SK-N-SH treated with all-trans-retinoic acid at 6 μM for 48 hours (cell line): ENCODE results near the gene PPP6R1.

Experiments
- ATAC-seq: fragments of 200-7000 bp; cut with Tn5 transposase; 3 replicates; pipeline ENCODE4 v1.9.1; 2020; ENCODE audit warnings: mild to moderate bottlenecking, moderate library complexity
- BACH2 ChIP-seq: fragments of 250-450 bp; sonication (Bioruptor Pico); IDR thresholded peaks from 2 replicates; pipeline ENCODE4 v1.9.0; 2021; ENCODE audit warnings: mild to moderate bottlenecking, borderline replicate concordance
- CSDC2 ChIP-seq: fragments of 250-450 bp; sonication (Bioruptor Pico); IDR thresholded peaks from 2 replicates; pipeline ENCODE4 v1.5.0; 2020; ENCODE audit warnings: mild to moderate bottlenecking, moderate library complexity
- GLIS3 ChIP-seq: fragments of 250-450 bp; sonication (Bioruptor Pico); IDR thresholded peaks from 2 replicates; pipeline ENCODE4 v1.5.0; 2020; ENCODE audit warnings: mild to moderate bottlenecking, moderate library complexity
- ISL1 ChIP-seq: fragments of 250-450 bp; sonication (Bioruptor Pico); IDR thresholded peaks from 2 replicates; pipeline ENCODE4 v2.1.2; 2022; ENCODE audit warnings: mild to moderate bottlenecking, moderate library complexity
- PPARA ChIP-seq: fragments of 250-450 bp; sonication (Bioruptor Pico); IDR thresholded peaks from 2 replicates; pipeline ENCODE4 v1.5.0; 2020; ENCODE audit warnings: mild to moderate bottlenecking, borderline replicate concordance
- RARB ChIP-seq: fragments of 250-450 bp; sonication (Bioruptor Pico); IDR thresholded peaks from 2 replicates; pipeline ENCODE4 v1.8.0; 2021; ENCODE audit warnings: mild to moderate bottlenecking, moderate library complexity
- TCF4 ChIP-seq: fragments of 250-450 bp; sonication (Bioruptor Pico); IDR thresholded peaks from 2 replicates; pipeline ENCODE4 v1.8.0; 2021; ENCODE audit warnings: mild to moderate bottlenecking, moderate library complexity, borderline replicate concordance
- TSHZ2 ChIP-seq: fragments of 250-450 bp; sonication (Bioruptor Pico); IDR thresholded peaks from 2 replicates; pipeline ENCODE4 v1.5.0; 2020; ENCODE audit warnings: mild to moderate bottlenecking, moderate library complexity
- ZFP3 ChIP-seq: fragments of 250-450 bp; sonication (Bioruptor Pico); IDR thresholded peaks from 2 replicates; pipeline ENCODE4 v1.5.0; 2020; ENCODE audit warnings: mild to moderate bottlenecking, moderate library complexity
- ZNF565 ChIP-seq: fragments of 450-650 bp; formaldehyde crosslinking; conservative IDR thresholded peaks from 2 replicates; pipeline ENCODE4 v1.5.0; 2020; ENCODE audit warnings: low read depth, mild to moderate bottlenecking, moderate library complexity
- TF ChIP-seq, protein P1 (sequence below): fragments of 250-450 bp; sonication (Bioruptor Pico); IDR thresholded peaks from 2 replicates; pipeline ENCODE4 v1.8.0; 2020; ENCODE audit warnings: mild to moderate bottlenecking, moderate library complexity, borderline replicate concordance
- TF ChIP-seq, protein P2 (sequence below): fragments of 250-450 bp; sonication (Bioruptor Pico); IDR thresholded peaks from 2 replicates; pipeline ENCODE4 v1.8.0; 2021; ENCODE audit warnings: low read depth, mild to moderate bottlenecking, moderate library complexity, borderline replicate concordance
- TF ChIP-seq, protein P3 (sequence below): fragments of 250-450 bp; sonication (Bioruptor Pico); IDR thresholded peaks from 2 replicates; pipeline ENCODE4 v1.5.1; 2021; ENCODE audit warnings: mild to moderate bottlenecking, moderate library complexity

The PPP6R1 gene

GRCh38 chr19:55247621-55248099 lies 11.2 kb downstream of the PPP6R1 start:
- TF ChIP-seq, protein P1, sequence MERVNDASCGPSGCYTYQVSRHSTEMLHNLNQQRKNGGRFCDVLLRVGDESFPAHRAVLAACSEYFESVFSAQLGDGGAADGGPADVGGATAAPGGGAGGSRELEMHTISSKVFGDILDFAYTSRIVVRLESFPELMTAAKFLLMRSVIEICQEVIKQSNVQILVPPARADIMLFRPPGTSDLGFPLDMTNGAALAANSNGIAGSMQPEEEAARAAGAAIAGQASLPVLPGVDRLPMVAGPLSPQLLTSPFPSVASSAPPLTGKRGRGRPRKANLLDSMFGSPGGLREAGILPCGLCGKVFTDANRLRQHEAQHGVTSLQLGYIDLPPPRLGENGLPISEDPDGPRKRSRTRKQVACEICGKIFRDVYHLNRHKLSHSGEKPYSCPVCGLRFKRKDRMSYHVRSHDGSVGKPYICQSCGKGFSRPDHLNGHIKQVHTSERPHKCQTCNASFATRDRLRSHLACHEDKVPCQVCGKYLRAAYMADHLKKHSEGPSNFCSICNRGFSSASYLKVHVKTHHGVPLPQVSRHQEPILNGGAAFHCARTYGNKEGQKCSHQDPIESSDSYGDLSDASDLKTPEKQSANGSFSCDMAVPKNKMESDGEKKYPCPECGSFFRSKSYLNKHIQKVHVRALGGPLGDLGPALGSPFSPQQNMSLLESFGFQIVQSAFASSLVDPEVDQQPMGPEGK: no peak
- TF ChIP-seq, protein P2, sequence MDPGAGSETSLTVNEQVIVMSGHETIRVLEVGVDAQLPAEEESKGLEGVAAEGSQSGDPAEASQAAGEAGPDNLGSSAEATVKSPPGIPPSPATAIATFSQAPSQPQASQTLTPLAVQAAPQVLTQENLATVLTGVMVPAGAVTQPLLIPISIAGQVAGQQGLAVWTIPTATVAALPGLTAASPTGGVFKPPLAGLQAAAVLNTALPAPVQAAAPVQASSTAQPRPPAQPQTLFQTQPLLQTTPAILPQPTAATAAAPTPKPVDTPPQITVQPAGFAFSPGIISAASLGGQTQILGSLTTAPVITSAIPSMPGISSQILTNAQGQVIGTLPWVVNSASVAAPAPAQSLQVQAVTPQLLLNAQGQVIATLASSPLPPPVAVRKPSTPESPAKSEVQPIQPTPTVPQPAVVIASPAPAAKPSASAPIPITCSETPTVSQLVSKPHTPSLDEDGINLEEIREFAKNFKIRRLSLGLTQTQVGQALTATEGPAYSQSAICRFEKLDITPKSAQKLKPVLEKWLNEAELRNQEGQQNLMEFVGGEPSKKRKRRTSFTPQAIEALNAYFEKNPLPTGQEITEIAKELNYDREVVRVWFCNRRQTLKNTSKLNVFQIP (CRISPR knock-in tag): no peak
- peak; percentile 29; the same call in 1 of the 3 replicates for ATAC-seq

DNA sequence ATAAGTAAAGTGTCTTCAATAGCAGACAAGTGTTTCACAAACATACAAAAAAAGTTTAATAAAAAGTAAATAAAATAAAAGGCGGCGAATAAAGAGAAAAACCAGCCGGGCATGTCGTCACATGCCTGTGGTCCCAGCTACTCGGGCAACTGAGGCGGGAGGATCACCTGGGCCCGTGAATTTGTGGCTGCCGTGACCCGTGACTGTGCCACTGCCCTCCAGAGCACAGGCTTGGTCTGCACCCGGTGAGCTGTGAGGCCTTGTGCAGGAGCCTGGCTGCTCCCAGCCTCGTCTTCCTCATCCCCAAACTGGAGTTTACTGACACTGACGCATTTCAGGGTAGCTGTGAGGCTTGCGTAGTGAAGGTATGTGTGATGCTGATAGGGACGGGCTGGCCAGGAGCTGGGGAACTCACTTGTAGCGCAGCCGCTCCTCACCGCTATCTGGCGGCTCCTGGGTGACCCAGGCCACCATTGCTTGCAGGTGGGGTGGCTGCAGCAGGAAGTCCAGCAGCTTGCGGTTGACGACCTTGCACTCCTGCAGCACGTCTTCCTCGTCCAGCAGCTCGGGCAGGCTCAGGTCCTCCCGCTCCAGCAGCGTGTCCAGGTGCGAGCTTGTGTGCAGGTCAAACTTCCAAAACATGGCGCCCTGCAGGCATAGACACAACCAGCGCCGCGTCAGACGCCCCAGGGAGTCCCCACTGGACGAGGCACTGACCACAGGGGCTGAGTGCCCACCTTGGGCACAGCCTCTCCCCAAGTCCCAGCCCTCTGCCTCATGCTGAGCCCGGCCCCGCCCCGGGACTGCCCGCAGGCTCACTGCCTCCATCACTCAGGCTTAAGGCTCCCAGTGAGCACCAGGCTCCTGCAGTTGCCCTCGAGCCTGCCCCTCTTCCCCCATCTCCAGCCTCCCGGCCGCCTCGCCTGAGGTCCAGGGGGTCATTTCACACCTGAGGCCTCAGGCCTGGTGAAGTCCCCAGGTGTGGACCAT lies 12.1 kb downstream of the PPP6R1 start:
- TF ChIP-seq CSDC2 (CRISPR knock-in tag) (no peak), ZNF565 (CRISPR knock-in tag) (no peak), BACH2 (CRISPR knock-in tag) (no peak), ISL1 (CRISPR knock-in tag) (no peak)
- TF ChIP-seq, protein P1: no peak
- TF ChIP-seq, protein P3, sequence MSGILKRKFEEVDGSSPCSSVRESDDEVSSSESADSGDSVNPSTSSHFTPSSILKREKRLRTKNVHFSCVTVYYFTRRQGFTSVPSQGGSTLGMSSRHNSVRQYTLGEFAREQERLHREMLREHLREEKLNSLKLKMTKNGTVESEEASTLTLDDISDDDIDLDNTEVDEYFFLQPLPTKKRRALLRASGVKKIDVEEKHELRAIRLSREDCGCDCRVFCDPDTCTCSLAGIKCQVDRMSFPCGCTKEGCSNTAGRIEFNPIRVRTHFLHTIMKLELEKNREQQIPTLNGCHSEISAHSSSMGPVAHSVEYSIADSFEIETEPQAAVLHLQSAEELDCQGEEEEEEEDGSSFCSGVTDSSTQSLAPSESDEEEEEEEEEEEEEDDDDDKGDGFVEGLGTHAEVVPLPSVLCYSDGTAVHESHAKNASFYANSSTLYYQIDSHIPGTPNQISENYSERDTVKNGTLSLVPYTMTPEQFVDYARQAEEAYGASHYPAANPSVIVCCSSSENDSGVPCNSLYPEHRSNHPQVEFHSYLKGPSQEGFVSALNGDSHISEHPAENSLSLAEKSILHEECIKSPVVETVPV: no peak
- no peak for ATAC-seq

- TF ChIP-seq PPARA (CRISPR knock-in tag): no peak
- ATAC-seq: no peak
These were observed 13.4 kb downstream of the PPP6R1 start for GRCh38 chr19:55245236-55245904.

DNA sequence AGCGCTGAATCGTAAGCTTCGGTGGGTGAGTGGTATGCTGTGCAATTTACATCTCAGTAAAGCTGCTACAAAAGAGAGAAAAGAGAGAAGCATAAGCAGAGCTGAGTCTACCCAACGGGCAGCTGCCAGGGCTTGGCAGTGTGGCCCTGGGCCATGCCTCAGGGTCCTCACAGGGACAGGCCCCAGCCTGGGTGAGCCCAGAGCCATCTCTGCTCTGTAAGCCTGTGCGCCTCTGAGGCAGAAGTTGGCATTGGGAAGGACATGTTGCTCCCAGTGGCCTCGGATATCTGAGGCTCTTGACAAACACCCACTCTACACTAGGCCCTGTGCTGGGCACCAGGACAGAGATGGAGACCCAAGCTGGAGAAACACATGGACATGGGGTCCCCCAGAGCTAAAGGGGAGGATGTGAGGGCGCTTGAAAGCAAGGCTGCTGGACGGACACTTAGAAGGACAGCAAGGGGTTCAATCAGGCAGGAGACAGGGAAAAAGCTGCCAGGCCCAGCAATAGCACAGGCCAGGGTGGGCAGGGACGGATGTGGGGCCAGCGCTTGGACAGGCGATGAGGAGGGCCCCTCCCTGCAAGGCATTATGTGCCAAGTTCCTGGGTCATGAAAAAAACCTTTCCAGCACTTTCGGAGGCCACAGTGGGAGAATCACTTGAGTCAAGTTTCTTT lies 14.7 kb downstream of the PPP6R1 start:
- ATAC-seq: no peak
- TF ChIP-seq BACH2 (CRISPR knock-in tag) (no peak), RARB (no peak), TCF4 (no peak), ZFP3 (no peak), GLIS3 (CRISPR knock-in tag) (no peak), ZNF565 (CRISPR knock-in tag) (no peak), TSHZ2 (CRISPR knock-in tag) (no peak)
- TF ChIP-seq, protein P2 (CRISPR knock-in tag): no peak
- TF ChIP-seq, protein P1: no peak
